ENCODE measurements around the gene DDX18. TPM values are rescaled to one million over a fixed set of nuclear protein-coding genes. Genes with fewer than 3 reads are reported as not detected.

Gene DDX18
- total and polyA plus RNA-seq, 10 of the 15 experiments (the other 5 are each of a cell fraction or from before 2014, with no cell fraction given): 54.3 to 110 (median 74.9) TPM

DNA sequence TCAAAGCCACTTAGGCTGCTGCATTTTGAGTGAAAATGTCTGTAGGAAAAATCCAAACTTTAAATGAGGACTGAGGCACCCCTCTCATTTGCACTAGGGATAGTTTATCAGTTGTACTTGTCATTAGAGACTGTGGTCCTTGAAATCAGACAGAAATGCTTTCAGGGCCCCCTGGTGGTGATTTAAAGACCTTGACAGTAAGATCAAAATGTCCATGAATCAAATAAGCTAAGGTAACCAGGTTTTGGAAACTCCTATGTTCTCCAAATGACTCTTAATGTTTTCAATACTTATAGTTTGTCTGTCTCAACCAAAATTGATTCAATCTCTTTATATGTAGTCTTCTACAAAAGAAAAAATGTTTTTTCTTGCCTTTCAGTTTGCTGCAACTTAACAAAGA, 28.8 kb upstream of the DDX18 start:
- no peak for DNase-seq (ENCODE audit: low read depth, low spot score)
- Histone ChIP-seq H3K27me3 (replicated peaks in 1 of 2; ENCODE audit: control insufficient read depth in 2 of 2, insufficient read depth in 2 of 2, low read length in 1 of 2) (no peaks in the 10 kb centered on the region), H3K36me3 (ENCODE audit: control insufficient read depth in 2 of 2, insufficient read depth in 2 of 2, low read length in 1 of 2) (no peaks in the 10 kb centered on the region), H4K20me1 (ENCODE audit: control insufficient read depth, insufficient read depth) (no peaks in the 10 kb centered on the region), H3K9ac (ENCODE audit: control insufficient read depth, insufficient read depth, low read length) (no peak overlapping the region), H2AFZ (ENCODE audit: control insufficient read depth, low read depth, low read length) (no peak overlapping the region), H3K27ac (ENCODE audit: control insufficient read depth, insufficient read depth) (no peak overlapping the region), H3K9me3 (replicated peaks; ENCODE audit: control insufficient read depth, insufficient read depth, low read length) (no peaks in the 10 kb centered on the region), H3K4me2 (ENCODE audit: control insufficient read depth, insufficient read depth) (no peak overlapping the region), H3K4me3 (no peak overlapping the region), H3K79me2 (ENCODE audit: control insufficient read depth, insufficient read depth, low read length) (no peaks in the 10 kb centered on the region), H3K4me1 (ENCODE audit: control insufficient read depth, insufficient read depth, low read length) (no peaks in the 10 kb centered on the region)
- ChIA-PET CTCF (interaction anchor here (0.6 to 3.4 kb wide), 12 partner anchors 9 to 1078 kb away, joined by 3 to 27 read pairs (median 3); partner anchors contain the start of gene DDX18), RAD21 (ENCODE audit: unreplicated experiment) (interaction anchor here (0.9 to 1.0 kb wide), 2 partner anchors 217 to 316 kb away, joined by 4 to 5 read pairs; no protein-coding TSS in a partner anchor), POLR2A (no interaction called here), SMC1A (ENCODE audit: uncharacterized antibody, unreplicated experiment) (interaction anchor here (0.7 to 2.6 kb wide), 4 partner anchors 199 to 315 kb away, joined by 3 to 13 read pairs (median 4); no protein-coding TSS in a partner anchor)
- no TSS peak for BruUV-seq (replicated peaks)
- in situ Hi-C loops (cut with MboI) (no loop called here), intact Hi-C loops (cut with micrococcal nuclease; ENCODE audit: unreplicated experiment) (loop anchor here (1.0 to 5.0 kb wide), 2 partner anchors 315 to 1278 kb away; no protein-coding TSS in a partner anchor)
- FAIRE-seq: no peak
- TF ChIP-seq NR2C2 (IDR thresholded peaks at IDR 0.05; ENCODE audit: borderline replicate concordance, control insufficient read depth, insufficient read length, low read depth): no peak
- TF ChIP-seq RAD21 (IDR thresholded peaks at IDR 0.05; ENCODE audit: insufficient read depth, low read depth, low read length): peak; percentile 76
- peak; percentile 73; the same call in 1 of the 2 replicates for TF ChIP-seq SMC3 (IDR thresholded peaks at IDR 0.05; ENCODE audit: borderline replicate concordance, low read length)
- peak; percentile 56 to 67 (median 62) for TF ChIP-seq CTCF (IDR thresholded peaks at IDR 0.05 in 2 of 3, conservative IDR thresholded peaks at IDR 0.05 in 1 of 3; ENCODE audit: control insufficient read depth in 2 of 3, extremely low read depth in 1 of 3, insufficient read depth in 1 of 3, low read depth in 3 of 3, low read length in 3 of 3)
- TF ChIP-seq, protein P1, sequence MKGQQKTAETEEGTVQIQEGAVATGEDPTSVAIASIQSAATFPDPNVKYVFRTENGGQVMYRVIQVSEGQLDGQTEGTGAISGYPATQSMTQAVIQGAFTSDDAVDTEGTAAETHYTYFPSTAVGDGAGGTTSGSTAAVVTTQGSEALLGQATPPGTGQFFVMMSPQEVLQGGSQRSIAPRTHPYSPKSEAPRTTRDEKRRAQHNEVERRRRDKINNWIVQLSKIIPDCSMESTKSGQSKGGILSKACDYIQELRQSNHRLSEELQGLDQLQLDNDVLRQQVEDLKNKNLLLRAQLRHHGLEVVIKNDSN (IDR thresholded peaks at IDR 0.05; ENCODE audit: borderline replicate concordance, extremely low read length, insufficient read depth, low read depth, low read length): no peak
- ATAC-seq: peak; percentile 80
